GM21619 (cell line): ENCODE results near the gene PPP1R14B.

ENCODE experiments used
- ATAC-seq: cut with Tn5 transposase; IDR thresholded peaks from one replicate; pipeline ENCODE4 v1.9.1; 2021; ENCODE audit not compliant: unreplicated experiment

The PPP1R14B gene

DNA sequence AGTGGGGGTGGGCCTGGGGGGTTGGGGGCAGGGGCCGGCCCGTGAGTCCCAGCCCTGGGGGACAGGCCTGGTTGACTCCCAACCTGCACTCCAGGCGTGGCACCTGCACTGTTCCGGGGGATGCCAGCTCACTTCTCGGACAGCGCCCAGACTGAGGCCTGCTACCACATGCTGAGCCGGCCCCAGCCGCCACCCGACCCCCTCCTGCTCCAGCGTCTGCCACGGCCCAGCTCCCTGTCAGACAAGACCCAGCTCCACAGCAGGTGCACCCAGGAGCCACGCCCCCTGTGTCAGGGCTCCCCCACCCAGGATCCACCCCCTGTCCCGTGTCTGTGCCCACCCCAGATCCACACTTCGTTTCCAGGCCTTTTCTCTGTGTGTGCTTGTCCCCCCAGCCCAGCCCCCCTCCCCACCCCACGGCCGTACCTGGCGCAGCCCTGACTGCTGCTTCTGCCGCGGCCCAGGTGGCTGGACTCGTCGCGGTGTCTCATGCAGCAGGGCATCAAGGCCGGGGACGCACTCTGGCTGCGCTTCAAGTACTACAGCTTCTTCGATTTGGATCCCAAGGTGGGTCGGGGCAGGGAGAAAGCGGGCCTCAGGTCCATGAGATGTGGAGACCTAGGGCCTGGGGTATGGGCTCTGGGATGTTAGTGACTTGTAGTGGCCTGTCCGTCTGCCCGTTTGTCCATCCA, 35.4 kb downstream of the PPP1R14B start:
- ATAC-seq, result no peak

GRCh38 chr11:64210301-64211020, 36.3 kb downstream of the PPP1R14B start:
- no peak for ATAC-seq

DNA sequence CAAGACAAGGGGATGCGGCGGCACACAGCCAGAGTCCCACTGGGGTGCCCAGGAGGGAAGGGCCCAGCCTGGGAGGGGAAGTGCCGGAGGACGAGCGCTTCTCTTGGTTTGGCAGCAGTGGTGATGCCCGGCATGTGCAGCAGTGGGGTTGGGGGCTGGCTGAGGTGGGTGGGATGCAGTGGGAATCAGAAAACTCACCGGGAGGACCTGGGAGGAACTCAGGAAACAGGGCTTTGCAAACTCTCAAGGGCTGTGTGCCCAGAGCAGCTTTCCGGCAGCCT, 37.2 kb downstream of the PPP1R14B start:
- ATAC-seq, result no peak

GRCh38 chr11:64208796-64209562, 37.8 kb downstream of the PPP1R14B start:
- no peak for ATAC-seq

- no peak for ATAC-seq
Measured at GRCh38 chr11:64208086-64208795, 38.5 kb downstream of the PPP1R14B start.

DNA sequence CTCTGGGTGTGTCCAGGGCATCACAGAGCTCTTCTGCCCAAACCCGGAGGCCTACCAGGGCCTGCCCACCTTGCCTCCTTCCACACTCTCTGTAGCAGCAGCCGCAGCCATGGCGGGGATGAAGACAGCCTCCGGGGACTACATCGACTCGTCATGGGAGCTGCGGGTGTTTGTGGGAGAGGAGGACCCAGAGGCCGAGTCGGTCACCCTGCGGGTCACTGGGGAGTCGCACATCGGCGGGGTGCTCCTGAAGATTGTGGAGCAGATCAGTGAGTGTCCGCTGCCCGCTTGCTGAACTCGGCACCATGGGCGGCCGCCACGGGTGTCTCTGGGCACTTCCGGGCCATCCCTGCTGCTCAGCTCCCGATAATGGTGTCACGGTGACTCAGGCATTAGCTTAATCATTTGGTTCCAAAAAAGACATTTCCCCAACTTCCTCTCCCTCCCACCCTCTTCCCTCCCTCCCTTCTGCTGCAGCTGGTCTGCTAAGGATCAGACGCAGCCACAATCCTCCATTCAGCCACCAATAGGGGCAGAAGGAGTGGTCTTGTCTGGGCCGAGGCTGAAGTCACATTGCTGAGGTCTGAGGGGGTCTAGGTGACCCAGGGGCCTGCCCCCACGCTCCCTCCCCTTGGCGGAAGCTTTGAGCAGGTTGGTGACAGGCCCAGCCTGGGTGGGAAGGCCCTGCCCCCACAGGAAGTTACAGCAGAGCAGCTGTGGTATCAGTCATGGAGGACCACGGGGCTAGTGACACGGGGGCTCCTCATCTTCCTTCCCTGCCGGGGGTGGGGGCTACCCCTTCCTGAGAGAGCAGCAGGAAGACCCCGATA, 39.3 kb downstream of the PPP1R14B start:
- ATAC-seq, result peak; percentile 56

GRCh38 chr11:64206457-64207255, 40.1 kb downstream of the PPP1R14B start, which contains the start of gene FERMT3:
Gene FERMT3 (plus strand): TSS chr11:64206721. CDS start chr11:64207365, 644 bp downstream.
- ATAC-seq, result peak; percentile 41

GRCh38 chr11:64204464-64204989, 42.2 kb downstream of the PPP1R14B start:
- no peak for ATAC-seq

DNA sequence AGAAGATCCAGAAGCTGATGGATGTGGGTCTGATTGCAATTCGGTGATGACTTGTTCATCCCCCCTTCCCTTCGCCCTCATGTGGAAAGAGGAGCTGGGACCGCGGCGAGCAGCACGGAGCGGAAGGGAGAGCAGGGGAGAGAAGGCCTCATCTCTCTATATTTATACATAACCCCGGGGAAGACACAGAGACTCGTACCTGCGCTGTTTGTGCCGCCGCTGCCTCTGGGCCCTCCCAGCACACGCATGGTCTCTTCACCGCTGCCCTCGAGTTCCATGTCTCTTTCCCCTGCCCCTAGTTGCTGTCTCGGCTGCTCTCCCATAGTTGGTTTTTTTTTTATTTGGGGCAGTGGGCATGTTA, 42.7 kb downstream of the PPP1R14B start:
- no peak for ATAC-seq

- ATAC-seq, result no peak
Measured at GRCh38 chr11:64203421-64204079, 43.2 kb downstream of the PPP1R14B start.

DNA sequence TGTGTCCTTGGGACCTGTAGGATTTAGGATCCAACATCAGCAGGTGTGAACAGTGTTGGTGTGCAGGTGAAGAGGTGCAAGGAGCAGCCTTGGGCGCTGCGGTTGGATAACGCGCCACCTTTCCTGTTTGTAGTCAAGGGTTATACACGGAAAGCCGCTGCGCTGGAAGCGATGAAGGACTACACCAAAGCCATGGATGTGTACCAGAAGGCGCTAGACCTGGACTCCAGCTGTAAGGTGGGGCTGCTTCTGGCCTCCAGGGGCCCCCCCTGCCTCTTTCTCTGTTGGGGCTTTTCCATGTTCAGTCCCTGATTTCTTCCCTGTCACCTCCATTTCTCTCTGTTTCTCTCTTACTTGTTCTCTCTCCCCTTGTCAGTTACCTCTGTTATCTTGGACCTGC, 43.8 kb downstream of the PPP1R14B start:
- no peak for ATAC-seq

DNA sequence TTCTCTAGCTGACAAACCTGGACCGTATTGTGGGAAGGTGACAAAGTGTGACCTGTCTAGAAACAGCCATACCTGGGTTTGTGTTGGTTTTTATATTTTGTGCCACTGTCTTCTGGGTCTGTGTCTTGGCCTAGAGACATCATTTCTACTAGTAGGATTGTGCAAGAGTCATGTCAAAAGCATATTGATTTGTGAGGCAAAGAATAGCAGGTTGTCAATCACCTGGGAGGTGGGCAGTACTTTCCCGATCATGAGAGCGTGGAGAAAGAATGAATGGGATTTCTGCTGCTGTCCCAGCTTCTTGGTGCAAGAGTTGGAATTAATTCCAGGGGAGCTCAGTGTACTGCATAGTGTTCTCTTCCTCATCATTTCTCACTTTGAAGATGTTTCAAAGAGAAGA, 45.2 kb downstream of the PPP1R14B start:
- no peak for ATAC-seq

DNA sequence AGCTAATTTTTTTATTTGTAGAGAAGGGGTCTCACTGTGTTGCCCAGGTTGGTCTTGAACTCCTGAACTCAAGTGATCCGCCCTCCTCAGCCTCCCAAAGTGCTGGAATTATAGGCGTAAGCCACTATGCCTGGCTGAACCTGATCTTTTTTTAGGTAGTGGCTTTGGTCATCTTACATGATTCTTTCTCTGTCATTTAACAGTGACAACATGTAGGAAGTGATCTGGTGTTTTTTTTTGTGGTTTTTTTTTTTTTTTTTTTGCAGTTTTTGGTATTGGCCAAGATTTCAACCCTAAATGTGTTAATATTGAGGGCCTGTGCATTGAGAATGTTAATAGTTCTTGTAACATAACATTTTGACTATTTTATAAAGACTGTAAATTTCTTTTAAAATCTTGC, 48.2 kb downstream of the PPP1R14B start:
- no peak for ATAC-seq

DNA sequence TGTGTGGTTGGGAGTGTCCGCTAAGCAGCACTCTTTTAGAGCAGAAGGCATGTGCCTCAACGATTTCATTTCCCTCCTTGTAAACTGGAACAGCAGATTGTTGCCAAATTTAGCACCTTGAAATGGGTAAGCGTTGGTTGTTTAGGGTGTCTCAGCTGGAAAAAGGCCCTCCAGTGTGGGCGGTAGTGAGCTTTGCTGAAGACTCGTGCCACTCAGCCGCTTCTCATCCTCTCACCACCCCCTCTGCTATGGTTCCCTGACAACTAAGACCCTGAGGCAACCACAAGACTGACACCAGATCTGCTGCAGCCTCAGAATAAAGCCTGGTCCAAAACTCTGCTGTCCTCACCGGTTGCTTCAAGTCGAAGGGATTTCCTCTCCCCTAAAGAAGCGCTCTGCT, 50.1 kb downstream of the PPP1R14B start:
- ATAC-seq, result no peak
